NCI-H510A treated with DMSO at 0.1 percent for 48 hours (cell line): Measurements from ENCODE around the gene IRF8.
"Not testable (repeated sequence)": the region's sequence is repeated elsewhere in the genome, so short reads cannot be mapped to it uniquely, and the experiment has no call there.

Source experiments
- DNase-seq: peaks from one replicate; lab custom pipeline; 2025; lab: John Stamatoyannopoulos, UW

IRF8 gene

DNA sequence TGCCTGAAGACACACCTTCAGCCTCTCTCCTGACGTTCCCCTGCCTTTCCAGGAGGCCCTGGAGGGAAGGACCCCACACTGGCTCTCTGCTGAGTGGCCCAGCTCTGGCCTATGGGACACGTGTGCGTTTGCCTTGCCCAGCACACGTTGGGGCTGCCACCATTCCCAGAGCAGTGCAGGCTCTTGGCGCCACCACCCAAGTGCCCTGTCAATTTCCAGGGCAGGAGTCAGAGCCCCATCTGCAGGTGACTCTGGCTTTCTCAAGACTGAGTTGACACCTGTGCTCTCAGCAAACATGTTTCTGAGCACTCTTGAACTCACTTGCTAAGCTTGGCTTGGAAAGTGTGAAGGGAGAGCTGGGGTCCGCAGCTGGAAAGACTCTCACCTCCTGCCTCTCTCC lies 4.7 kb upstream of the IRF8 start:
- DNase-seq, result no peak

- DNase-seq, result no peak
These were observed 1.6 kb upstream of the IRF8 start for GRCh38 chr16:85897382-85897781.

DNA sequence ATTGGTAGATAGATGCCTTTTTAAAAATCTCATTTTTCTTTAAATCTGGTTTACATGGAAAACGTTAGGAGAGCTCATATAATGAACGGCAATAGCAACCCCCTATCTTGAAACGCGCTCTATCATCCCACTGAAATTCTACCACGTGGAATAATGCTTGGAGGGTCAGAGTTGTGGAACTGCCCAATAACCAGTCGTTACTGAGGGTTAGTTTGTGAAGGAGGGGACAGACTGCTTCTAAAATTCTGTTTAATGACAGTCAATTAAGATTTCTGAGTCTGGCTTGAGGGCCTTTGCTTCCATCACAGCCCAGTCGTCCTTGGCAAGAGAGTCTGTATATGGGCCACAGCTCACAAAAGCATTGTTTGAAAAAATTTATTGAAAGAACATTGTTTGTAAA lies 482 bp downstream of the IRF8 start:
- DNase-seq, result no peak

GRCh38 chr16:85900027-85900792 lies 1.2 kb downstream of the IRF8 start:
- no peak for DNase-seq

- DNase-seq, result no peak
These were observed 2.1 kb downstream of the IRF8 start for GRCh38 chr16:85901110-85901509.

DNA sequence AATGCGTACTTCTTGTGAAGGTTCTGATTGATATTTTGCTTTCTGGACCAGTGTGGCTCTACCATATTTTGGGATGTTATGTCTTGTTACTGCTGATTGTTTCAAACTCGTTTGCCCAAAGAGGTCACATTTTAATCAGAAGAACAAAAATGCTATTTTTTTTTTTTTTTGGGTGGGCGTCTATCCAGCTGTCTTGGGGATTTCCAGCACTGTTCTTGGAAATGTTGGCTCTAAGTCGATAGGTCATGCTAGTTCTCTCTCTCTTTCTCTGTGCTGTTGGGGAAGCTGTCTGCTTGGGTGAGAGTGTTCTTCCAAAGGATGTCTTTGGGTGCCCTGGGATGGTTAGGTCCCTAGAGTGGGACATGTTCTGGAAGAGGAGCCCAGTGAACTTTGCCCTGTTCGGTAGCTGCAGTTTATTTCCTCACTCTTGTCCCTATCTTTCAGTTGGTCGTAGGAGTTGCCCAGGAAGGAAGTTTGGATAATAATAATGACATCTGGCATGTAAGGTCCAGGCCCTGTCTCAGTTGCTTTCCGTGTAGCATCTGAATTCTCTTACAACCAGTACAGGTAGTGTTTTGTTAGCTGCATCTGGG lies 2.9 kb downstream of the IRF8 start:
- DNase-seq, result no peak

DNA sequence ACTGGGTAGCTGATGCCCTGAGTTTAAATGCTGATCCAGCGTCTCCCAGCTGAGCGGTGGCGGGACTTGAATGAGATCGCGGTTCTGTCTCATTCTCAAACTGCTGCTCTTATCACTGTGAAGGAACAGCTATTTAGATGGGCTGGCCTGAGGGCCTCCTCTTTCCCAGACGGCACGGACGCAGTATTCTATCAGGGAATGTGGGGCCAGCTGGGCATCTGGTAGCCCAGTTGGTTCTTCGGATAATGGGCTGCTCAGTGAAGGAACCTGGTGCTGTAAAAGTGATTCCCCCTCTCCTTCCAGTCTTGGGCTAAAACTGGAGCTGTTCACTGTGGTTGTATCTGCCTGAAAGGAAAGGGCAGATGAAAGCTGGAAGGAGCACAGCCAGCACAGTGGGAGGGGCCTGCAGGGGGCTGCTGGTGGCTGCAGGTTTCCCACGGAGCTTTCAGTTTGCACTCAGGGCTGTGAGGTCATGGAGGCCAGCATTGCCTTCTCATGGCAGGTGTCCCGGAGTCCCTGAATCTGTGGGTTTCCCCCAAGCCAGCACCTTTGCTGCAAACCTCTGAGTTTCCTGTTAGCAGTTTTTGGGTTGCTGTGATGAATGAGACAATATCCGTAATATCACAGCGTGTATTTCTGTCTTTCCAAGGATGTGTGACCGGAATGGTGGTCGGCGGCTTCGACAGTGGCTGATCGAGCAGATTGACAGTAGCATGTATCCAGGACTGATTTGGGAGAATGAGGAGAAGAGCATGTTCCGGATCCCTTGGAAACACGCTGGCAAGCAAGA lies 3.6 kb downstream of the IRF8 start:
- no peak for DNase-seq

DNA sequence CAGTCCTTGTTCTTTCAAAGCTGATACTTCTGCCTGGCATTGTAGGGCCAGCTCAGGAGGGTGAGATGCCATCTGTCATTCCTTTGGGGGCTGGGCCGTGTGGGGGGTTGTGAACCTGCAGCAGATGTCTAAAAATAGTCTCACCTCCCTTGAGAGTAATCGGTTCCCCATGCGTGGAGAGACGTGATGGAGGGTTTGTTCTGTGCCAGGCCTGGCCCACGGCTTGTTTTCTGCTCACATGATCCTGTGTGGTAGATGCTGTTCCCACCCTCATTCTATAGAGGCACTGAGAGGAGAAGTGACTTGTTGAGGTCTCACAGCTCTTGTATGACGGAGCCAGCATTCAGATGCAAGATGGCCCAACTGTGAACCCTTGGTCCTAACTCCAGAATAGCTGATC lies 4.6 kb downstream of the IRF8 start:
- no peak for DNase-seq

DNA sequence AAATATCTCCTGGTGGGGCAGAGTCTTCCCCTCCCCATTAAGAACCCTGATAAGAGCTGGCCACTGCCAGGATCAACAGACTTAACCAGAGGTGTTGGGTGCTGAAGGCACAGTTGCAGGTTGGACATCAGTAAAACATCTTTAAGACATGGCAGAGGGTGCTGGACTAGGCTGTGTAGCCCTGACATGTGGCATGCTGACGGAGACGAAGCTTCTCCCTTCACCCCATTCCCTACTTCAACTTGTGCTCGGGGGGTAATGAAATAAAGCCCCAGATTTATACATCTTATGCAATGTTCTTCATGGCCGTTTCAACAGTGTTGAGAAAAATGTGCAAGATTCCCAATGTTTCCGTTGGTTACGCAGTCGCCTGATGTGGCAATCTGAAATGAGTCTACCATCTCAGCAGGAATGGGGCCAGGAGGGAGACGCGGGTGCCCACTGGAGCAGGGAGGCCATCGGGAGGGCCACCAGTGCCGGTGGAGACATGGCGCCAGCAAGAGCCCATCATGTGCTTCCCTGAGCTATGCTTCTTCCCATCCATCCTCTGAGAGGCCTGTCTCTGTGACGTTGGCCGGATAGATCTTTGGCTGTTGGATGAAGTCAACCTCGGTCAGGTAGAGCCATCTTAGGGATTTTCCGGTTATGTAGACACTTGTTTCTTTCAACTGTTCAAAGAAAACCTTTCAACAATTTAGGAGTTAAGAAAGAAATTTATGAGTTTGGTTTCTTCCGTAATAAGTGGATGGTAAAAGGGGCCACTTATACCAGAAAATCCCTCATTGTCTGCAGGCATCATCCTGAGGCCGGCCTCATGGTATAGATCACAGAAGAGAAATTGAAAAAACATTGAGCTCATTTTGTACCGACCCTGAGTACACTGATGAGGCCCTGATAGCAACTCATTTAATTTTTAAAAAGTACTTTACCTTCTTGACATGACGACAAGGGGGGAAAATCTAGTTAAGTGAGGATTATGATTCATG lies 6.4 kb downstream of the IRF8 start:
- DNase-seq, result no peak

DNA sequence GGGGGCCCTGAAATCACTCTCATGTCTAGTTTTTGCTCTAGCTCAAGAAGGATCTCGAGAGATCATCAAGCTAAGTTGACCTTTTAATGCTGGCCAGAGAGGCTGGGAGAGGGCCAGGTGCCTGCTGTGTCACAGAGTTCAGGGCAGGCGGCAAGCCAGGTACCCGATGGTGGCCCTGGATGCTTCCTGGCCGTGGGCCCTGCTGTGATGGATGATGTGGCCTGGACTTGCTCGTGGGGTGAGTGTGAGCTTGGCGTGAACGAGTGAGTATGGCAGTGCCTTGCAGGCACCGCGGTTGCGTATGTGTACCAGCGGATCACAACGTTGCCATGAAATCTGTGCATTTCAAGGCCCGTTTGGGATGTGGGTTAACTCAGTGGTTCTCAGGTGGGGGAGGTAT lies 7.4 kb downstream of the IRF8 start:
- DNase-seq, result no peak

GRCh38 chr16:85907231-85907630 lies 8.3 kb downstream of the IRF8 start:
- not testable (repeated sequence) for DNase-seq

DNA sequence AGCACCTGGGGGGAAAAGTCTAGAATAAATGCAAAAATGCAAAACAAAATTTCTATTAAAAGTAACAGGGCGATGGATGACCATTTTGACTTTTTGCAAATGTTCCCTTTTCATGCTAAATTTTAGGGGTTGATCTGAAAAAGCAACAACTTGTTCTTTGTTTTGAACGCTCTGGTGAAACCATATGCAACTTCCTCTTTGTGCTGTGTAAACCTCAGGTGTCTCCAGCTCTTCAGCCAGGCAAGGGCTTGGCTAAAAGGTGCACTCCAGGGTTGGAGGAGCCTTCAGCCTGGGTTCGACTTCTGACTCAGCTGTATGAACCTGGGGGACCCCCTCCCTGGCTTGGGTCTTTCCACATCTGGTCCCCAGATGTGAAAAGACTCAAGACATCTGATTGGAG lies 9.5 kb downstream of the IRF8 start:
- DNase-seq, result no peak

DNA sequence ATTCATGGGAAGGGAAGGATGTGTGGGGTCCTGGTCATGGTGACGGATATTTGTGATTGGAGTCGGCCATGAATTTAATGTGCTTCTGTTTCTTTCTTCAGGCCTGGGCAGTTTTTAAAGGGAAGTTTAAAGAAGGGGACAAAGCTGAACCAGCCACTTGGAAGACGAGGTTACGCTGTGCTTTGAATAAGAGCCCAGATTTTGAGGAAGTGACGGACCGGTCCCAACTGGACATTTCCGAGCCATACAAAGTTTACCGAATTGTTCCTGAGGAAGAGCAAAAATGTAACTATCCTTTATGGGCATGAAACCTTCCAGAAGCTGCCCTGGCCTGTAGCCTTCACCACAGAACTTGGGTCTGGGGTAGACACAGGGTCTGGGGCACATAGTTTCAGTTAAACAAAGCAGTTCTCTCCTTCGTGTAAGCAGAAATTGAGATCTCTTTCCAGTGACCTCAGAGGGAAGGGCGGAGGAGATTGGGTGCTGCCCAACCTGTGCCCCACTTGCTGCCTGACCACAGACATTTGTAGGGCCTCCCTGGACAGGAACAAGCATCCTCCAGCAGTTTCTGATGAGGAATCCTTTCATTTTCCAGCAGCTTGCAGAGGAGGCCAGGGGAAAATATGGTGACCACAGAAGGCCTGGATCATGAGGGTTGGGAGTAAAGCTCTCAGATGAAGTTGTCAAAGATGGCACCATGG lies 10.1 kb downstream of the IRF8 start:
- DNase-seq, result no peak

DNA sequence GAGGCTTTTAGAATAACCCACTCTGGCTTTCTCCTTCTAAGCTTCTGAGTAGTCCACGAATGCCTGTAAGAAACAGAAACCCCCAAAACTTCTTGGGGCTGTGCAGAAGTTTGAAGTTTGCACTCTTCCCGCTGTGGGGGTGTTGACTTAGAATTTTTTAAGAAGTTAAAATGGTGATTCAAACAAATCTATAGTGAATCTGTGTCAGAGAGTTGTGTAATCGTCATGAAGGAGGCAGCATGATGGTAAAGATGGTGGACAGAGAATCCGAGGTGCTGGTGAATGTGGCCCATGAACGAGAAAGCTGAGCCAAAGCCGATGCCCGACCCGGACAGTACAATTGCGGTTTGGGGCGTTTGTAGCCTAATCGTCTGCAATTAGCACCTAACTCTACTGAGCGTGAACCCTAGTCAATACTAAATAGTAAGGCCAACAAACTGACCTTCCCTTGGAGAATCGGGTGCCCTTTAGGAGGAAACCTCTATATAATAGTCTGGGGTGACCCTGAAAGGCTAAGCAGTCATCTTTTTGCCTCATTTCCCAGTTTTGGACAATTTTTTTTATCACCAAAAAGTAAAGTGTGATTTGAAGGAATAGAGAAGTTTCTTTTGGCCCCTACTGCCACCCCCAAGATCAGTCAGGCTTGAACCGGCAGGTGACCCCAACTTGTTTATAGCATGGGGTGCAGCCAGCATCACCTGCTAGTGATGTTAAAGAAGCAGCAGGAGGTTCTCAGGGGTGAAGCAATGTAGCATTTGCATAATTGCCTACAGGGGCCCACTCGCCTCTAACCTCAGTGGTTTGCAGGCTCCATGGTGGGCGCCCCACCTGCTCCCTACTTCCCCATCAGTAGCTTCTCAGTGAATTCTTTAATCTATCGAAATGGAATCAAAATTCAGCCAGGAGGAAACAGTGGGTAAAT lies 11.2 kb downstream of the IRF8 start:
- no peak for DNase-seq

DNA sequence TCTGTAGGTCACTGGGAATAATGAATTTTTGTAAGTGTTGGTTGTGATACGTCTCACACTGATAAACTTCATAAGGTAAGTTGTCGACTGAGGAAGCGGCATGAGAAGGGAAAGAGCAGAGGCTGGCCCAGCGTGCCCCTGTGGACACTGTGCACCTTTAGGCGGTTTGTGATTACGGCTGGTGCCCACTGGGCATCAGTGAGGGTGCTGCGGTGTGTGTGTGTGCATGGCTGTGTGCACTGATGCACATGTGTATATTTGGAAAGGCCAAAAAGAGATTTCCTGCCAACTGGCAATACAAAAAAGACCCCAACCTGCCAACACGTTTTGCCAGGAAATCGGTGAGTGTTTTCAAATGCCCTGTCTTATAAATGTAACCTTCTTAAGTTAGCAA lies 11.9 kb downstream of the IRF8 start:
- DNase-seq, result no peak

DNA sequence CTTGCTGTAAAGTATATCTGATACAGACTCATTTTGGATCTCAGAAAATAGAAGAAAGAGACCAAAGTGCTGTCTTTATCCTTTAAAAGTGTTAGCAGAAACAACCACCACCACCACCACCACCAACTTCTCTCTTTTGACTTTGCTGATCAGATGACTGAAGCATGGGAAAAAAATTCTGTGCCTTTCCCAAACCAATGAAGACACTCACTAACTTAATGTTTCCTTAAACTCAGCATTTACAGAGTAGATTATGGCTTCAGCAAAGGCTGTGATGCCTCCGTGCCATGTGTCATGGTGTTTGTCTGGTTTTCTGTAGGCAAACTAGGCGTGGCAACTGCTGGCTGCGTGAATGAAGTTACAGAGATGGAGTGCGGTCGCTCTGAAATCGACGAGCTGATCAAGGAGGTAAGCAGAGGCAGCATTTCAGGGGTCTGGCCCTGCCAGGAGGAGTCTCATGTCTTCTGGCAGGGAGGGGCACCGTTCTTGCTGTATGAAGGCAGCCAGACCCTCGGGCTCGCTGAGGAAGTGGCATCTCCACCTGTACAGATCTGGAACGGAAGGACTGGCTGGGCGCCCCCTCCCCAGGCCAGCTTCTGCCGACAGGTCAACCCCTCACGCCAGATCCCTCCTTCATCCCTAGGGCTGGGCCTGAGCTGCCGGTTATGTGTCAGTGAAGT lies 12.4 kb downstream of the IRF8 start:
- DNase-seq, result no peak

GRCh38 chr16:85912211-85912974 lies 13.4 kb downstream of the IRF8 start:
- DNase-seq, result no peak

GRCh38 chr16:85913141-85913601 lies 14.2 kb downstream of the IRF8 start:
- DNase-seq, result no peak
